GM19043 (cell line): ENCODE data around the gene AR.

ENCODE experiments used
- ATAC-seq: cut with Tn5 transposase; IDR thresholded peaks from one replicate; pipeline ENCODE4 v1.9.1; 2021; ENCODE audit warnings: low read depth; ENCODE audit not compliant: unreplicated experiment

AR gene, protein sequence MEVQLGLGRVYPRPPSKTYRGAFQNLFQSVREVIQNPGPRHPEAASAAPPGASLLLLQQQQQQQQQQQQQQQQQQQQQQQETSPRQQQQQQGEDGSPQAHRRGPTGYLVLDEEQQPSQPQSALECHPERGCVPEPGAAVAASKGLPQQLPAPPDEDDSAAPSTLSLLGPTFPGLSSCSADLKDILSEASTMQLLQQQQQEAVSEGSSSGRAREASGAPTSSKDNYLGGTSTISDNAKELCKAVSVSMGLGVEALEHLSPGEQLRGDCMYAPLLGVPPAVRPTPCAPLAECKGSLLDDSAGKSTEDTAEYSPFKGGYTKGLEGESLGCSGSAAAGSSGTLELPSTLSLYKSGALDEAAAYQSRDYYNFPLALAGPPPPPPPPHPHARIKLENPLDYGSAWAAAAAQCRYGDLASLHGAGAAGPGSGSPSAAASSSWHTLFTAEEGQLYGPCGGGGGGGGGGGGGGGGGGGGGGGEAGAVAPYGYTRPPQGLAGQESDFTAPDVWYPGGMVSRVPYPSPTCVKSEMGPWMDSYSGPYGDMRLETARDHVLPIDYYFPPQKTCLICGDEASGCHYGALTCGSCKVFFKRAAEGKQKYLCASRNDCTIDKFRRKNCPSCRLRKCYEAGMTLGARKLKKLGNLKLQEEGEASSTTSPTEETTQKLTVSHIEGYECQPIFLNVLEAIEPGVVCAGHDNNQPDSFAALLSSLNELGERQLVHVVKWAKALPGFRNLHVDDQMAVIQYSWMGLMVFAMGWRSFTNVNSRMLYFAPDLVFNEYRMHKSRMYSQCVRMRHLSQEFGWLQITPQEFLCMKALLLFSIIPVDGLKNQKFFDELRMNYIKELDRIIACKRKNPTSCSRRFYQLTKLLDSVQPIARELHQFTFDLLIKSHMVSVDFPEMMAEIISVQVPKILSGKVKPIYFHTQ

DNA sequence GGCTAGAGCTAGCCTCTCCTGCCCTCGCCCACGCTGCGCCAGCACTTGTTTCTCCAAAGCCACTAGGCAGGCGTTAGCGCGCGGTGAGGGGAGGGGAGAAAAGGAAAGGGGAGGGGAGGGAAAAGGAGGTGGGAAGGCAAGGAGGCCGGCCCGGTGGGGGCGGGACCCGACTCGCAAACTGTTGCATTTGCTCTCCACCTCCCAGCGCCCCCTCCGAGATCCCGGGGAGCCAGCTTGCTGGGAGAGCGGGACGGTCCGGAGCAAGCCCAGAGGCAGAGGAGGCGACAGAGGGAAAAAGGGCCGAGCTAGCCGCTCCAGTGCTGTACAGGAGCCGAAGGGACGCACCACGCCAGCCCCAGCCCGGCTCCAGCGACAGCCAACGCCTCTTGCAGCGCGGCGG, at the start of gene AR:
Gene AR (plus strand): TSS at position 204 of the 400 bp plus-strand sequence. CDS start 1,126 bp downstream, outside the sequence.
- no peak for ATAC-seq

DNA sequence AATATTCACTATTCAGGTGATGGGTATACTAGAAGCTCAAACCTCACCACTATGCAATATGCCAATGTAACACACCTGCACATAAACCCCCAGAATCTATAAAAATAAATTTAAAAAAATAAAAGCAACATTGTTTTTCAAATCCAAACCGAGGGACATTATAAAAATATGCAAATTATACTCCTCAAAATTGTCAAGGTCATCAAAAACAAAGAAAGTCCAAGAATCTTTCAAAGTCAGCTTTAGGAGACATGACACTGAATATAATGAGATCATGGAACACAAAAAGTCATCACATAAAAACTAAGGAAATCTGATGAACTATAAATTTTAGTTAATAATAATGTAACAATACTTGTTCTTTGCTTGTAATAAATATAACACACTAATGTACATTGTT, 43.2 kb upstream of the AR start:
- ATAC-seq: no peak

DNA sequence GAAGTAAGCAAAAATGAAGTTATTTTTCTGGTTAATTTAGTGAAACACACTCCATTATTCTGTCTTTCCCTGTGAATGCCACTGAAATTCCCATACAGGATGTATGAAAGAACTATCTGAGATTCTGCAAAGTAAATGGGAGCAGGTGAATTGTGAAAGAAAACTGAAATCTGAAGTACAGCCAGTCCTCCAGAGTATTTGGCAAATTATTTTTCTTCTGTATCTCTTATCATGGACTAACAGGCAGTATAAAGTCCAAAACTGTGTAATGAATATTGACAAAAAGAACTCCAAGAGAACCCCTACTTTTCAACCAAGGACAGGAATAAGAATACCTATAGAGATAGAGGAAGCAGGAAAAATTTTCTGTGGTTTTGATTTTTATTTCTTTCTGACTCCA, 40.8 kb upstream of the AR start:
- ATAC-seq: no peak

DNA sequence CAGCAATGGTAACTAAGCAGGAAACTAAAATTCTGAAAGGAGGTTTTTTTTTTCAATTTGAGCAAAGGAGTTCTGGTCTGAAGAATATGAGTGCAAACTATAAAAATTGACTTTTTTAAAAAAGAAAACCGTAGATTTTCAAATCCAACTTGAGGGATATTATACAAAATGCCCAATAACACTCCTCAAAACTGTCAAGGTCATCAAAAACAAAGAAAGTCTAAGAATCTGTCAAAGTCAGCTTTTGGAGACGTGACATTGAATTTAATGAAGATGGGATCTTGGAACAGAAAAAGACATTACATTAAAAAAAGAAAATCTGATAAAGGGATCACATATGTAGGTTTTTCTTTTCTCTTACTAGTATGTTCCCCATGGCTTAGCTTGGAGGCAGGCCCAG, 40.4 kb upstream of the AR start:
- ATAC-seq: no peak

DNA sequence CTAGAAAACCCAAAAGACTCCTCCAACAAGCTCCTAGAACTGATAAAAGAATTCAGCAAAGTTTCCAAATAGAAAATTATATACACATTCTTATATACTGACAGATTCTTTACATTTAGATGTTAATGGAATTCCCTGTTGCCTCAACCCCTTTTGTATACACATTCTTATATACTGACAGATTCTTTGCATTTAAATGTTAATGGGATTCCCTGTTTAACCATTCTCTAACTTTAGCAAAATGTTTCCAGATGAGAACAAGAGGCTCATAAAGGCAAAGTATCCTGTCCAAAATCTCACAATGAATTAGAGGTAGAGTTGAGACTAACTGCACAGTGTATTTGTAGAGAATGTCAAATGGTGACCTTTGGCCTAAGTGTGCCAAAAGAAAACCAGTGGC, 23.1 kb upstream of the AR start:
- no peak for ATAC-seq

DNA sequence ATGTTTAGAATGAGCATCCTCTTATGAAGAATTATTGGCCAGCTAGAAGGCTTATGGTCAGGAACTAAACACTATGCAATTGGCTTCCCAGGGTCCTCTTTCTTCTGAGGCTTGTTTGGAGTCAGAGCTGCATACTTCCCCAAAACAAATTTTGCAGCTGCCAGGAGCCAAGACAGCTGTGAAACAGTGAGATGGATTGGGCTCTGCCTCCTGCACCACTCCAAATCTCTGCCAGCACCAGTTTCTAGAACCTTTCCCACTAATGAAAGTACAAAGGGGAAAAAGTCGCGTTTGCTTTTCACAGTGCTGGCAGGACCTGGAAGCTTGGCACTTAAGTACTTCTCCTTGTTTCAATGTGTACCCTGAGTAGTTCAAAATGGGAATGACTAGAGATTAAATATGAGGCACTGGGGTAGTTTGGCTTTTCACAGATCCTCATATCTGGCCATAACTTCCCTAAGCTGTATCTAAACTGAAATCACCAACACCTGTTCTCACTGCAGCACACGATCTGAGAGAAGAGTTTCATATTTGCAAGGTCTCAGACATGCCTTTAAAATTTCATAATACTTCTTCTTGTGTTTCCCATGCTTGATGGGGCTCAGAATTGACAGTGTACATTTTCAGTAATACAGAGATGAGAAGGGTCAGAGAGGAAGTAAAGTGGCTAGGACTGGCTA, 20.7 kb upstream of the AR start:
- ATAC-seq: no peak

DNA sequence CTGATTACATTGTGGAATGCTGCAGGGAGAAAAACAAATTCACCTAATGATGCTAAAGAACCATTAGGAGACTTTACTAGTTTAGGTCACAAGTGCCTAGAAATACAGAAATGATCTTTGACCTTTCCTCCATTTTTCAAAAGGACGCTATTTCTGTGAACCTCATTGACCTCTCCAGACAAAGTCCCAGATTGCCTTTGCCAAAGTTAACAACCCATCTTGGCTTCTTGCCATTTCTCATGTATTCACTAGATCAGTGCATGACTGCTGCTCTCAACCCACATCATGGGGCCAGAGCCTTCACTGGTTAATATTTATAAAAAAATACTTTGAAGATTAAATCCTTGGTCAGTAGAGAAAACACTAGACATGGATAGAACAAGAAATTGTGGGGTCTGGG, 19.9 kb upstream of the AR start:
- no peak for ATAC-seq

DNA sequence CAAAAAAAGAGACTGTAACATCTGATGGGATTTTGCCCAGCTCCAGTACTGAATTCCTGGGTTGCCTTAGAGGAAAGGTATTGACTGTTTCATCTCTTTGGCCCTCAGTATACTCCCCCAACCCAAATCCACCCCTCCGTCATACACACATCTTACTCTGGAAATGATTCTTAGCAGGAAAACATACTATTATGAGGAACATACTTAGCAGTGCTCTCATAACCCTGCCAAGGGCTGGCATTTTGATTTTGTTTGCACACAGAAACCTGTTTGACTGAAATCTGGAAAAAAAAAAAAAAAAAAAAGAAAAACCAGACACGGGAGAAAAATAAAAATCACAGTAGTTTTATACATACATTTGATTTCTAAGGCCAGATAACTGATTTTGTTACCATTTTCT, 19.4 kb upstream of the AR start:
- no peak for ATAC-seq

DNA sequence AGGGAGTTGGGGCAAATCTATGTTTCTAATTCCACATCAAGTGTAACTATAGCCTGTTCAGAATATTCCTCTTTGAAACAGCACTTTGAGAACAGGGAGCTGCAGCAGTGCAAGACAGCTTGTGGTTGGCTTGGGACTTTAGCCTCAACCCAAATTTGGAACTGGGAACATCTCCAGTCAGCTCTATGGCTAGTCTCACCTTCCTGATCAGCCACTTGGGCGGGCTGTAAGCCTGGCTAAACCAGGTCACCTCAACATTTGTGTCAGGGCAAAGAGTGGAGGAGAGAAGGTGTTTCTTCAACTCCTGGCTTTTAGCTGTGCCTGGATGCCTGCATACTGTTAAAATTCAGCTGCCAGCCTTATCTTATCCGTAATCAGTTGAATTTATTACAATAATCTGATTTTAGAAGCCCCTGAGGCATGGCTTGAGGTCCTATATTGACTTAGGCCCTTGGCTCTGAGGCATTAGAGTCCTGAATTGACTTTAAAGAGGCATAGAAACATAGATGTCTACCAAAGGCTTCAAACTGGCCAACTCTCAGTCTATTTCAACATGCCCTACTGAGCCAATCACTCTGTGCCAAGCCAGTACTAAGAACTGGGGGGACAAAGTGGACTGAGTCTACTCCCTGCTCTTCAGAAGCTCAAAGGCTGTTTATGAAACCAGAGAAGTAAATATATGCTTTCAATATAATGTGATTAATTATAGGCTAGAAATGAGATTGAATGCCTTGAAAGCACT, 18.7 kb upstream of the AR start:
- ATAC-seq: no peak

DNA sequence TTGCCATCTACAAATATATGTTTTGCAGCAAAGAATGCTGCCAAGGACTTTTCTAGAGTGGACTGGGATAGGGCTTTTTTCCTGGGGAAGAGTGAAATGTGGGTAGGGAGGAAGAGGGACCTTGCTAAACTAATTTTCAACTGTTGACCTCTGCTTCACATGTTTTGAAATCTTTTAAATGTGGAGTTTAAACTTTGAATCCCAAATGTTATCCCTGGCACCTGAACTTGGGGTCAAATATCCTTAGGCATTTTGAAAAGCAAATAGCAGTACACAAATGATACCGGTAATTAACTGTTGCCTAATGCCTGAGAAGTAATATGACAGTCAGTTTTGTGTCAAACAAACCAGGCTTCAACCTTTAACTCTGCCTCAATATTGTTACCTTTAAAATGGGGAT, 7.3 kb upstream of the AR start:
- ATAC-seq: no peak

DNA sequence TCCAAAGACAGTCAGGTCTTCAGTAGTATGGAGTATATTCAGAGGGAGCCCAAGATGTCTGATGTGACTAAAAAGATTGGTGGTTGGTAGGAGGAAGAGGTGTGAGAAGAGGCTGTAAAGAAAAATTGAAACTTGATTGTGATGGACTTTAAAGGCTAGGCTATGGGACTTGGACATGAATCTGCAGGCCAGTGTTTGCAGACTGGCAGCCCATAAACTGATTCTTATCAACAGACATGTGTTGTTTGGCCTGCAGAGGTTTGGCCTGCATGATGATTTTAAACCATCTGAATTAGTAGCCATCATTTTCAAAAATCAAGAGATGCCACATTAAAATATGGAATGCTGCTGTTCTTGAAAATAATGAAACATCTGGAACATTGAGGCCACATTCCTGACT, 5.4 kb upstream of the AR start:
- ATAC-seq: no peak

DNA sequence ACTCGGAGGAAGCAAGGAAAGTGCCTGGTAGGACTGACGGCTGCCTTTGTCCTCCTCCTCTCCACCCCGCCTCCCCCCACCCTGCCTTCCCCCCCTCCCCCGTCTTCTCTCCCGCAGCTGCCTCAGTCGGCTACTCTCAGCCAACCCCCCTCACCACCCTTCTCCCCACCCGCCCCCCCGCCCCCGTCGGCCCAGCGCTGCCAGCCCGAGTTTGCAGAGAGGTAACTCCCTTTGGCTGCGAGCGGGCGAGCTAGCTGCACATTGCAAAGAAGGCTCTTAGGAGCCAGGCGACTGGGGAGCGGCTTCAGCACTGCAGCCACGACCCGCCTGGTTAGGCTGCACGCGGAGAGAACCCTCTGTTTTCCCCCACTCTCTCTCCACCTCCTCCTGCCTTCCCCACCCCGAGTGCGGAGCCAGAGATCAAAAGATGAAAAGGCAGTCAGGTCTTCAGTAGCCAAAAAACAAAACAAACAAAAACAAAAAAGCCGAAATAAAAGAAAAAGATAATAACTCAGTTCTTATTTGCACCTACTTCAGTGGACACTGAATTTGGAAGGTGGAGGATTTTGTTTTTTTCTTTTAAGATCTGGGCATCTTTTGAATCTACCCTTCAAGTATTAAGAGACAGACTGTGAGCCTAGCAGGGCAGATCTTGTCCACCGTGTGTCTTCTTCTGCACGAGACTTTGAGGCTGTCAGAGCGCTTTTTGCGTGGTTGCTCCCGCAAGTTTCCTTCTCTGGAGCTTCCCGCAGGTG, 637 bp downstream of the AR start:
- no peak for ATAC-seq

DNA sequence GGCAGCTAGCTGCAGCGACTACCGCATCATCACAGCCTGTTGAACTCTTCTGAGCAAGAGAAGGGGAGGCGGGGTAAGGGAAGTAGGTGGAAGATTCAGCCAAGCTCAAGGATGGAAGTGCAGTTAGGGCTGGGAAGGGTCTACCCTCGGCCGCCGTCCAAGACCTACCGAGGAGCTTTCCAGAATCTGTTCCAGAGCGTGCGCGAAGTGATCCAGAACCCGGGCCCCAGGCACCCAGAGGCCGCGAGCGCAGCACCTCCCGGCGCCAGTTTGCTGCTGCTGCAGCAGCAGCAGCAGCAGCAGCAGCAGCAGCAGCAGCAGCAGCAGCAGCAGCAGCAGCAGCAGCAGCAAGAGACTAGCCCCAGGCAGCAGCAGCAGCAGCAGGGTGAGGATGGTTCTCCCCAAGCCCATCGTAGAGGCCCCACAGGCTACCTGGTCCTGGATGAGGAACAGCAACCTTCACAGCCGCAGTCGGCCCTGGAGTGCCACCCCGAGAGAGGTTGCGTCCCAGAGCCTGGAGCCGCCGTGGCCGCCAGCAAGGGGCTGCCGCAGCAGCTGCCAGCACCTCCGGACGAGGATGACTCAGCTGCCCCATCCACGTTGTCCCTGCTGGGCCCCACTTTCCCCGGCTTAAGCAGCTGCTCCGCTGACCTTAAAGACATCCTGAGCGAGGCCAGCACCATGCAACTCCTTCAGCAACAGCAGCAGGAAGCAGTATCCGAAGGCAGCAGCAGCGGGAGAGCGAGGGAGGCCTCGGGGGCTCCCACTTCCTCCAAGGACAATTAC, 1.4 kb downstream of the AR start:
- no peak for ATAC-seq

DNA sequence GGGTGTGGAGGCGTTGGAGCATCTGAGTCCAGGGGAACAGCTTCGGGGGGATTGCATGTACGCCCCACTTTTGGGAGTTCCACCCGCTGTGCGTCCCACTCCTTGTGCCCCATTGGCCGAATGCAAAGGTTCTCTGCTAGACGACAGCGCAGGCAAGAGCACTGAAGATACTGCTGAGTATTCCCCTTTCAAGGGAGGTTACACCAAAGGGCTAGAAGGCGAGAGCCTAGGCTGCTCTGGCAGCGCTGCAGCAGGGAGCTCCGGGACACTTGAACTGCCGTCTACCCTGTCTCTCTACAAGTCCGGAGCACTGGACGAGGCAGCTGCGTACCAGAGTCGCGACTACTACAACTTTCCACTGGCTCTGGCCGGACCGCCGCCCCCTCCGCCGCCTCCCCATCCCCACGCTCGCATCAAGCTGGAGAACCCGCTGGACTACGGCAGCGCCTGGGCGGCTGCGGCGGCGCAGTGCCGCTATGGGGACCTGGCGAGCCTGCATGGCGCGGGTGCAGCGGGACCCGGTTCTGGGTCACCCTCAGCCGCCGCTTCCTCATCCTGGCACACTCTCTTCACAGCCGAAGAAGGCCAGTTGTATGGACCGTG, 2.2 kb downstream of the AR start:
- ATAC-seq: no peak

DNA sequence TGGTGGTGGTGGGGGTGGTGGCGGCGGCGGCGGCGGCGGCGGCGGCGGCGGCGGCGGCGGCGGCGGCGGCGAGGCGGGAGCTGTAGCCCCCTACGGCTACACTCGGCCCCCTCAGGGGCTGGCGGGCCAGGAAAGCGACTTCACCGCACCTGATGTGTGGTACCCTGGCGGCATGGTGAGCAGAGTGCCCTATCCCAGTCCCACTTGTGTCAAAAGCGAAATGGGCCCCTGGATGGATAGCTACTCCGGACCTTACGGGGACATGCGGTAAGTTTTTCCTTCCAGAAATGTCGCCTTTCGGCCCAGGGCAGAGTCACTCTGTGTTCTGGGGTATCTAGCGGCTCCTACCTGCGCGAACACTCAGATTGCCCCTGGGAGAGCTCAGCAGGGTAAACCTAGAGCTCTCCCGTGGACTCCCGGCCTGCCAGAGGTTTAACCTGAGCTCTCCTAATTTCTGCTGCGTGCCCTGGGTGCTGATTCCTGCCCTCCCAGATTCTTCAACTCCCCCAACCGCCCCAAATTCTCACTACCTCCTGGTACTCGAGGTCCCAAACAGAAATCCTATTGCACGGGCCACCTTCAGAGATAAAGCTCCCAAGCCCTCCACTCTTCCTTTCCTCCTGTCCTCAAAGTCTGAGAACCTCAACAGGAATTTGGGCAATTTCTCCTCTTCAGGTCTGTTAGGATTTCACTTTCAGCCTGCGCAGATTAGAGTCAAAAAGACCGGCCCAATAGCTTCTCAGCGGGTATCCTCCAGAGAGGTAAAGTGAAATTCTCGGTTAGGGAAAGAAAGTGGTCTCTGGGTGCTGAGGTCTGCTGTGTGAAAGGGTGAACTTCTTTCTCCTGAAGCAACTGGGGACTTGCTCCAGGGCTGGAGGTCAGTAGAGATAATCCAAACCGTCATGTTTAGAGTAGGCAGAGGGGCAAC, 2.9 kb downstream of the AR start:
- ATAC-seq: no peak

DNA sequence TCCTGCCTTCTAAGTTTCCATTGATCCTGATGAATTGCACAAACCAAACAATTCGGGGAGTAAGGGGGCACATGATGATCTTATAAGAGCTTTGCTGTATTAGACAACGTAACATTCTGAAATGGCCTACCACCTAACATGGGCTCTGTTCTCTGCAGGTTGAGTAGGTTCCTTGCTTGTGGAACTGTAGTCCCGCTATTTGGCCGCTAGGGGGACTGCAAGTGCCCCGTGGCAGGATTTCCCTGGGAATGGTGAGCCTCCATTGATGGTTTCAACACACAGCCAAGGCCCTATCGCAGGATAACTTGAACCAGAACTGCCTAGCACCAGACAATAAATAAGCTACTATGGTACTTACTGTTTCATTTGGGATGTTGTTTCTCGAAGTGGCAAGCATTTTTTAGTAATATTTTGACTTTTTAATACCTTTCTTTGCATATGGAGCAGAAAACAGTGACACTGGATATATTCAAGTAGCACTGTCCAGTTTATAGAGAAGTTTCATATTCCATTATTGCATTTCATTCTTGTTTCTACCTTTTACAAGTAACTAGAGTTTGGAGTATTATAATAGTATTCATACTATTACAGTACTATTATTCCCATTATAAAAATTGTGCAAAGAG, 11.9 kb downstream of the AR start:
- no peak for ATAC-seq

DNA sequence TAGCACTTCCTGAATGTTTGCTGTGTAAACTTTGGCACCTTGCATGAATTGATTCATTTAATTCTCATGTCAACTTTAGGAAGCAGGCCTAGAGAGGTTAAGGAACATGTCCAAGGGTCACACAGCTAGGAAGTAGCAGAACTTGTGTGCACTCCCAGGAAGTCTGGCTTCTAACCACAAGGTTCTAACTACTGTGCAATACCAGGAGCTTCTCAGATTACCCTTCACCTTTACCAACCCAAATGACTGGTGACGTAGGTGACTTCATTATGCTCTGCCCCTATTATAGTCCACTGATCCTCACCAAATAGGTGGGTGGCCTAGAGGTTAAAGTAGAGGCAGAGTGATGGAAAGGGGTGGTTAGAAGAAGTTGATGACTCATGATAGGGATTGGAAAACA, 14.4 kb downstream of the AR start:
- no peak for ATAC-seq
